GM20000 (cell line): ENCODE results near the gene FOXD1.

Source experiments
- DNase-seq: peaks from one replicate; pipeline ENCODE4 v3.0.0; 2012; ENCODE audit warnings: low spot score
- CTCF ChIP-seq: IDR thresholded peaks from 2 replicates; pipeline ENCODE4 v1.5.1; 2012; ENCODE audit warnings: mild to moderate bottlenecking, control low read depth; ENCODE audit errors: extremely low read depth, missing control alignments

Gene FOXD1

GRCh38 chr5:73419465-73420390 lies 28.8 kb downstream of the FOXD1 start:
- no peak for TF ChIP-seq CTCF
- DNase-seq: no peak

- TF ChIP-seq CTCF: no peak
- no peak for DNase-seq
Measured at GRCh38 chr5:73419117-73419464, 29.5 kb downstream of the FOXD1 start.

- no peak for DNase-seq
- no peak for TF ChIP-seq CTCF
Measured at GRCh38 chr5:73418244-73418691, 30.3 kb downstream of the FOXD1 start.

GRCh38 chr5:73417303-73418034 lies 31.1 kb downstream of the FOXD1 start:
- DNase-seq: no peak
- no peak for TF ChIP-seq CTCF

GRCh38 chr5:73415617-73416016 lies 33.0 kb downstream of the FOXD1 start:
- no peak for TF ChIP-seq CTCF
- no peak for DNase-seq

GRCh38 chr5:73415171-73415570 lies 33.4 kb downstream of the FOXD1 start:
- no peak for TF ChIP-seq CTCF
- no peak for DNase-seq

GRCh38 chr5:73412597-73412988 lies 36.0 kb downstream of the FOXD1 start:
- TF ChIP-seq CTCF: no peak
- DNase-seq: no peak
